SK-N-SH (cell line): Measurements from ENCODE around the gene UPF3A. TPM values are rescaled to one million over a fixed set of nuclear protein-coding genes. Genes with fewer than 3 reads are reported as not detected.

Source experiments
- CTCF ChIA-PET: fragments of 300-600, 350-600 bp; formaldehyde crosslinking; extraction: SDS; loops from one replicate; lab custom pipeline; 2021; lab: Yijun Ruan, JAX
- POLR2A ChIA-PET: fragments of 350-600 bp; sonication (Branson Sonifier 250); formaldehyde crosslinking; extraction: SDS; loops from one replicate; lab custom pipeline; 2020; ENCODE audit warnings: antibody characterized with exemption, inconsistent platforms; lab: Yijun Ruan, JAX
- DNase-seq: peaks from one replicate; pipeline ENCODE4 v3.0.0; 2012
- H2AFZ ChIP-seq: fragments of 200-600 bp; sonication (generic); 2 replicates; pipeline ENCODE4 v1.8.1; 2016; ENCODE audit warnings: antibody characterized with exemption, mild to moderate bottlenecking, low read depth
- H3F3A ChIP-seq: fragments of 200-600 bp; sonication (generic); replicated peaks from 2 replicates; pipeline ENCODE3; 2016; ENCODE audit warnings: antibody characterized with exemption, mild to moderate bottlenecking; ENCODE audit not compliant: insufficient read depth
- H3K27ac ChIP-seq, 2 experiments: fragments of 200-500 bp in 1 of 2; fragments of 200-600 bp in 1 of 2; sonication (Bioruptor generic) in 1 of 2; sonication (generic), shearing (Covaris generic) in 1 of 2; 2 replicates each; pipeline versions ENCODE4 v1.5.1 to v1.6.1; 2014 to 2016; ENCODE audit warnings: low read depth in 2 of 2, inconsistent platforms in 1 of 2, low read length in 1 of 2, mild to moderate bottlenecking in 1 of 2, mixed read lengths in 1 of 2
- H3K27me3 ChIP-seq: fragments of 200-600 bp; sonication (generic), shearing (Covaris generic); 2 replicates; pipeline ENCODE4 v1.6.1; 2016; ENCODE audit warnings: mixed run types; ENCODE audit not compliant: insufficient read depth
- H3K36me3 ChIP-seq, 2 experiments: fragments of 200-500 bp in 1 of 2; fragments of 200-600 bp in 1 of 2; sonication (Bioruptor generic) in 1 of 2; sonication (generic) in 1 of 2; replicated peaks in 1 of 2; 2 replicates each; pipeline versions ENCODE3 to v1.5.1; 2014 to 2016; ENCODE audit warnings: low read length in 1 of 2, mild to moderate bottlenecking in 1 of 2; ENCODE audit not compliant: insufficient read depth in 2 of 2, control insufficient read depth in 1 of 2
- H3K4me1 ChIP-seq, 2 experiments: fragments of 200-500 bp in 1 of 2; fragments of 200-600 bp in 1 of 2; sonication (Bioruptor generic) in 1 of 2; sonication (generic), shearing (Covaris generic) in 1 of 2; 2 replicates each; pipeline versions ENCODE4 v1.5.1 to v1.6.1; 2014 to 2016; ENCODE audit warnings: low read depth in 1 of 2, low read length in 1 of 2, mixed run types in 1 of 2; ENCODE audit not compliant: insufficient read depth in 2 of 2, control insufficient read depth in 1 of 2
- H3K4me2 ChIP-seq: fragments of 200-600 bp; sonication (generic), shearing (Covaris generic); 2 replicates; pipeline ENCODE4 v1.6.1; 2017; ENCODE audit warnings: mixed run types
- H3K4me3 ChIP-seq, 2 experiments: fragments of 200-500 bp in 1 of 2; fragments of 200-600 bp in 1 of 2; sonication (Bioruptor generic) in 1 of 2; sonication (generic), shearing (Covaris generic) in 1 of 2; 2 replicates each; pipeline versions ENCODE4 v1.5.1 to v1.8.1; 2014 to 2016; ENCODE audit warnings: low read depth in 2 of 2, inconsistent platforms in 1 of 2, low read length in 1 of 2, mild to moderate bottlenecking in 1 of 2, mixed read lengths in 1 of 2, moderate library complexity in 1 of 2
- H3K79me2 ChIP-seq: fragments of 200-600 bp; sonication (generic); 2 replicates; pipeline ENCODE4 v1.8.1; 2017; ENCODE audit warnings: mild to moderate bottlenecking; ENCODE audit not compliant: insufficient read depth
- H3K9ac ChIP-seq: fragments of 200-600 bp; sonication (generic); 2 replicates; pipeline ENCODE4 v1.6.1; 2017; ENCODE audit warnings: mixed run types
- H3K9me2 ChIP-seq: fragments of 200-600 bp; sonication (generic); 2 replicates; pipeline ENCODE4 v1.6.1; 2017; ENCODE audit warnings: mixed run types
- H3K9me3 ChIP-seq: fragments of 200-600 bp; sonication (generic); 2 replicates; pipeline ENCODE4 v1.6.1; 2017; ENCODE audit warnings: mixed run types, mild to moderate bottlenecking, moderate library complexity
- H4K20me1 ChIP-seq: fragments of 200-600 bp; sonication (generic); 2 replicates; pipeline ENCODE4 v1.6.1; 2017; ENCODE audit warnings: mild to moderate bottlenecking, mixed run types; ENCODE audit not compliant: insufficient read depth
- CTCF ChIP-seq: fragments of 200-600 bp; sonication (generic); IDR thresholded peaks from 2 replicates; pipeline ENCODE4 v1.6.1; 2017; ENCODE audit warnings: antibody characterized with exemption, mild to moderate bottlenecking, moderate library complexity
- ELF1 ChIP-seq: IDR thresholded peaks from 2 replicates; pipeline ENCODE4 v1.4.0; 2012
- EP300 ChIP-seq, 2 experiments: IDR thresholded peaks; 2 replicates each; pipeline versions ENCODE4 v1.4.0 to v1.6.1; 2012; ENCODE audit warnings: borderline replicate concordance in 1 of 2, low read depth in 1 of 2, low read length in 1 of 2
- EZH2phosphoT487 ChIP-seq: fragments of 200-600 bp; sonication (generic); IDR thresholded peaks from 2 replicates; pipeline ENCODE4 v1.6.1; 2017; ENCODE audit warnings: low read depth, mixed run types, mild to moderate bottlenecking, antibody characterized with exemption, moderate library complexity, borderline replicate concordance
- FOSL2 ChIP-seq: IDR thresholded peaks from 2 replicates; pipeline ENCODE4 v1.4.0; 2012; ENCODE audit warnings: low read depth, mild to moderate bottlenecking, moderate library complexity, borderline replicate concordance
- GATA2 ChIP-seq: sonication (generic); formaldehyde crosslinking; IDR thresholded peaks from 2 replicates; pipeline ENCODE4 v1.5.0; 2020; ENCODE audit warnings: mild to moderate bottlenecking, missing genetic modification reagents
- JUND ChIP-seq: IDR thresholded peaks from 2 replicates; pipeline ENCODE4 v1.4.0; 2012
- RAD21 ChIP-seq: IDR thresholded peaks from 2 replicates; pipeline ENCODE4 v1.6.1; 2012; ENCODE audit warnings: mild to moderate bottlenecking, low read length
- RCOR1 ChIP-seq: fragments of 150-350 bp; IDR thresholded peaks from 2 replicates; pipeline ENCODE4 v1.6.1; 2017; ENCODE audit warnings: antibody characterized with exemption, low read length
- RFX5 ChIP-seq: IDR thresholded peaks from 2 replicates; pipeline ENCODE4 v1.6.1; 2012; ENCODE audit warnings: mild to moderate bottlenecking, improper control_type of control experiment, low read length
- SIN3A ChIP-seq: IDR thresholded peaks from 2 replicates; pipeline ENCODE4 v1.6.1; 2012; ENCODE audit warnings: low read depth, mild to moderate bottlenecking, low read length, moderate library complexity, borderline replicate concordance
- SMC3 ChIP-seq: IDR thresholded peaks from 2 replicates; pipeline ENCODE4 v1.6.1; 2012; ENCODE audit warnings: low read depth, low read length, improper control_type of control experiment
- TAF1 ChIP-seq: IDR thresholded peaks from 2 replicates; pipeline ENCODE4 v1.6.1; 2012; ENCODE audit warnings: low read depth, mild to moderate bottlenecking, low read length, moderate library complexity, borderline replicate concordance
- YY1 ChIP-seq: IDR thresholded peaks from 2 replicates; pipeline ENCODE4 v1.4.0; 2012; ENCODE audit warnings: low read depth, mild to moderate bottlenecking
- WGBS: methylation state at CpG from one replicate; pipeline ENCODE4 v1.1.6; 2017; ENCODE audit warnings: low lambda C conversion rate; 5-methylcytosine and 5-hydroxymethylcytosine counted together
- polyA plus RNA-seq, 3 experiments: library from polyadenylated mRNA; depleted of rRNA; stranded (reverse); fragments of >200 nt; gene quantifications; 2 replicates each; pipeline ENCODE4 v1.2.3, GENCODE V29; 2012
- TF ChIP-seq, protein P1 (sequence below): IDR thresholded peaks from 2 replicates; pipeline ENCODE4 v1.4.0; 2012; ENCODE audit warnings: low read depth
- TF ChIP-seq, protein P2 (sequence below): IDR thresholded peaks from 2 replicates; pipeline ENCODE4 v1.6.1; 2012; ENCODE audit warnings: mild to moderate bottlenecking, low read depth, low read length, moderate library complexity
- TF ChIP-seq, protein P3 (sequence below): IDR thresholded peaks from 2 replicates; pipeline ENCODE4 v1.4.0; 2012; ENCODE audit warnings: low read depth, borderline replicate concordance

UPF3A gene
- polyA plus RNA-seq, 1 of the 3 experiments (the other 2 are of a cell fraction): 63.2 TPM

DNA sequence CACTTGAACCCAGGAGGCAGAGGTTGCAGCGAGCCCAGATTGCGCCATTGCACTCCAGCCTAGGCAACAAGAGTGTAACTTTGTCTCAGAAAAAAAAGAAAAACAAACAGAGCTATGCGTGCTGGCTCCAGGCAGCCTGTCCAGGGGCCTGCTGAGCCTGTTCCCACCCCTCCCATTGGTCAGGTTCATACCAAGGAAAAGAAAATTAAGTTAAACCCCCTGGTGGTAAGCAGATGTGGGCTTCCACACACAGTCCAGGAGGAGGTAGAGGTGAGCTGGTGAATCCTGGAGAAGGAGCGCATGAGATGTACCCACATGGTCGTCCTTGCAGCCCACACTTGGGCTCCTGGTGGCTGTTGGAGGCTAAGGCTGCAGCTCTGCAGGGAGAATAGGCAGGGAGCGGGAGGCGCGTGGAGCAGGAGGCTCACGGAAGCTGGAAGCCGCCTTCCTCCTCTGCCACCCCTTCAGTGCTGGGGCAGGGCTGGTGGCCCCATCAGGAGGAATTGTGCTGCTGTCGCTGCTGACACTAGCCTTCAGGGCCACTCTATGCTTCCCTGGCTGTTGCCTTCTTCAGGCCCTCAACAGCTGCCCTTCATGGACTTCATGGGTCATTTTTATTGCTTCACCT is 22.4 kb downstream of the UPF3A start:
- no peaks in the 10 kb centered on the region for H3F3A ChIP-seq
- 93% methylated on average over 9 of the region's 11 CpGs for WGBS
- no peak overlapping the region for H3K27ac ChIP-seq
- no peaks in the 10 kb centered on the region for H3K79me2 ChIP-seq
- TF ChIP-seq FOSL2: no peak
- no peak for TF ChIP-seq CTCF
- no peak for TF ChIP-seq RCOR1
- TF ChIP-seq TAF1: no peak
- TF ChIP-seq, protein P1, sequence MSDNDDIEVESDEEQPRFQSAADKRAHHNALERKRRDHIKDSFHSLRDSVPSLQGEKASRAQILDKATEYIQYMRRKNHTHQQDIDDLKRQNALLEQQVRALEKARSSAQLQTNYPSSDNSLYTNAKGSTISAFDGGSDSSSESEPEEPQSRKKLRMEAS: no peak
- no peaks in the 10 kb centered on the region for H4K20me1 ChIP-seq
- H3K4me2 ChIP-seq: no peak overlapping the region
- CTCF ChIA-PET: no interaction called here
- no peaks in the 10 kb centered on the region for H3K27me3 ChIP-seq
- H2AFZ ChIP-seq: no peak overlapping the region
- no peaks in the 10 kb centered on the region for H3K4me1 ChIP-seq
- peaks cover 48 to 49% of the 10 kb centered on the region in 2 experiments for H3K36me3 ChIP-seq
- H3K9me2 ChIP-seq: no peaks in the 10 kb centered on the region
- H3K9me3 ChIP-seq: no peaks in the 10 kb centered on the region
- DNase-seq: no peak
- no peak overlapping the region for H3K9ac ChIP-seq
- H3K4me3 ChIP-seq: no peak overlapping the region
- POLR2A ChIA-PET: no interaction called here

GRCh38 chr13:114304346-114305034 is 23.1 kb downstream of the UPF3A start:
- ChIA-PET POLR2A (no interaction called here), CTCF (no interaction called here)
- Histone ChIP-seq H3K4me2 (no peak overlapping the region), H3K36me3 (peaks cover 41 to 43% of the 10 kb centered on the region in 2 experiments), H2AFZ (no peak overlapping the region), H3K4me3 (no peak overlapping the region), H4K20me1 (no peaks in the 10 kb centered on the region), H3K4me1 (peaks cover 0 to under 1% of the 10 kb centered on the region in 2 experiments; a peak in 1 of 4 replicates), H3K9ac (no peak overlapping the region), H3K79me2 (no peaks in the 10 kb centered on the region), H3K9me3 (no peaks in the 10 kb centered on the region), H3F3A (no peaks in the 10 kb centered on the region), H3K9me2 (no peaks in the 10 kb centered on the region), H3K27me3 (no peaks in the 10 kb centered on the region), H3K27ac (no peak overlapping the region)
- WGBS: 93% methylated on average over 13 of the region's 13 CpGs
- TF ChIP-seq RFX5 (no peak), YY1 (no peak), FOSL2 (no peak), JUND (no peak), GATA2 (no peak), SMC3 (no peak), RAD21 (no peak), TAF1 (no peak), RCOR1 (no peak), EP300 (IDR thresholded peaks at IDR 0.05; ENCODE audit: borderline replicate concordance in 1 of 2, low read depth in 1 of 2, low read length in 1 of 2) (no peak), SIN3A (no peak), ELF1 (no peak), EZH2phosphoT487 (no peak)
- TF ChIP-seq, protein P2, sequence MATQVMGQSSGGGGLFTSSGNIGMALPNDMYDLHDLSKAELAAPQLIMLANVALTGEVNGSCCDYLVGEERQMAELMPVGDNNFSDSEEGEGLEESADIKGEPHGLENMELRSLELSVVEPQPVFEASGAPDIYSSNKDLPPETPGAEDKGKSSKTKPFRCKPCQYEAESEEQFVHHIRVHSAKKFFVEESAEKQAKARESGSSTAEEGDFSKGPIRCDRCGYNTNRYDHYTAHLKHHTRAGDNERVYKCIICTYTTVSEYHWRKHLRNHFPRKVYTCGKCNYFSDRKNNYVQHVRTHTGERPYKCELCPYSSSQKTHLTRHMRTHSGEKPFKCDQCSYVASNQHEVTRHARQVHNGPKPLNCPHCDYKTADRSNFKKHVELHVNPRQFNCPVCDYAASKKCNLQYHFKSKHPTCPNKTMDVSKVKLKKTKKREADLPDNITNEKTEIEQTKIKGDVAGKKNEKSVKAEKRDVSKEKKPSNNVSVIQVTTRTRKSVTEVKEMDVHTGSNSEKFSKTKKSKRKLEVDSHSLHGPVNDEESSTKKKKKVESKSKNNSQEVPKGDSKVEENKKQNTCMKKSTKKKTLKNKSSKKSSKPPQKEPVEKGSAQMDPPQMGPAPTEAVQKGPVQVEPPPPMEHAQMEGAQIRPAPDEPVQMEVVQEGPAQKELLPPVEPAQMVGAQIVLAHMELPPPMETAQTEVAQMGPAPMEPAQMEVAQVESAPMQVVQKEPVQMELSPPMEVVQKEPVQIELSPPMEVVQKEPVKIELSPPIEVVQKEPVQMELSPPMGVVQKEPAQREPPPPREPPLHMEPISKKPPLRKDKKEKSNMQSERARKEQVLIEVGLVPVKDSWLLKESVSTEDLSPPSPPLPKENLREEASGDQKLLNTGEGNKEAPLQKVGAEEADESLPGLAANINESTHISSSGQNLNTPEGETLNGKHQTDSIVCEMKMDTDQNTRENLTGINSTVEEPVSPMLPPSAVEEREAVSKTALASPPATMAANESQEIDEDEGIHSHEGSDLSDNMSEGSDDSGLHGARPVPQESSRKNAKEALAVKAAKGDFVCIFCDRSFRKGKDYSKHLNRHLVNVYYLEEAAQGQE: no peak
- TF ChIP-seq, protein P3, sequence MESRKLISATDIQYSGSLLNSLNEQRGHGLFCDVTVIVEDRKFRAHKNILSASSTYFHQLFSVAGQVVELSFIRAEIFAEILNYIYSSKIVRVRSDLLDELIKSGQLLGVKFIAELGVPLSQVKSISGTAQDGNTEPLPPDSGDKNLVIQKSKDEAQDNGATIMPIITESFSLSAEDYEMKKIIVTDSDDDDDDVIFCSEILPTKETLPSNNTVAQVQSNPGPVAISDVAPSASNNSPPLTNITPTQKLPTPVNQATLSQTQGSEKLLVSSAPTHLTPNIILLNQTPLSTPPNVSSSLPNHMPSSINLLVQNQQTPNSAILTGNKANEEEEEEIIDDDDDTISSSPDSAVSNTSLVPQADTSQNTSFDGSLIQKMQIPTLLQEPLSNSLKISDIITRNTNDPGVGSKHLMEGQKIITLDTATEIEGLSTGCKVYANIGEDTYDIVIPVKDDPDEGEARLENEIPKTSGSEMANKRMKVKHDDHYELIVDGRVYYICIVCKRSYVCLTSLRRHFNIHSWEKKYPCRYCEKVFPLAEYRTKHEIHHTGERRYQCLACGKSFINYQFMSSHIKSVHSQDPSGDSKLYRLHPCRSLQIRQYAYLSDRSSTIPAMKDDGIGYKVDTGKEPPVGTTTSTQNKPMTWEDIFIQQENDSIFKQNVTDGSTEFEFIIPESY: no peak
- DNase-seq: no peak
